ENCODE measurements around the gene SDK2.

DNA sequence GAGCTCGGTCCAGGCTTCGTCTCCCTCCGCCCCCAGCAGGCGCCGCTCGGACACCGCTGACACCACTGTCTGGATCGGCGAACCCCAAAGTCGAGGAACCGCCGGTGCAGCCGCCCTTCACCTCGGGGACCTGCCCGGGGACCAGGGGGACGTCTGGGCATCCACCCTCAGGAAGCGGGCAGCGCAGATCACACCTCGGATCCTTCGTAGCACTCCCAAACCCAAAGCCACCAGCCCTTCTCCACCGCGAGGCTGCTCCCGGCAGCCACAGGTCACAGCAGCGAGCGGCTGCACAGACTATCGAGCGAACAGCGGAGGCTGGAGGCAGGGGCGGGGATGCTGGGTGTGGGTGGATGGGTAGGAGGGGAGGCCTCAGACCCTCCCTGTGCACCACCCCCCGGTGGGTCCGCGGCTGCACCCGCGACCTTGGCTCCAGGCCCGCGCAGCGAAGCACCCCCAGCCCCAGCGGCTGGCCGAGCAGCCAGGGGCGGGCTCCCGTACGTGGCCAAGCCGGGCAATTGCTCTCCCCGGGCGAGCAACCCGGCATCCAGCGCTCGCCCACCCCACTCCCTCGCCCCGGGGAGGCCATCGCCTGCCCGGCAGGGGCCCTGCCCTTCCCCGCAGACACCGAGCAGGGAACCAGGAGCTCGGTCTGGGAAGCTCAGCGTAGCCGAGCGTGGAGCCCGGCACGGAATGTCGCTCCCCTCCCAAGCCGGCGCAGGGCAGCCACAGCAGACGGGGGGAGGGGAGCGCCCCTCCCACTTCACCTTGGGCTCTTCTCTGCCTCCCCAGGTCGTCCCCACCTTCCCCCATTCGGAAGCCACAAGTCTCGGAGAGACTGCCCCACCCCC lies 1.0 kb downstream of the SDK2 start:
- TF ChIP-seq, protein P1, sequence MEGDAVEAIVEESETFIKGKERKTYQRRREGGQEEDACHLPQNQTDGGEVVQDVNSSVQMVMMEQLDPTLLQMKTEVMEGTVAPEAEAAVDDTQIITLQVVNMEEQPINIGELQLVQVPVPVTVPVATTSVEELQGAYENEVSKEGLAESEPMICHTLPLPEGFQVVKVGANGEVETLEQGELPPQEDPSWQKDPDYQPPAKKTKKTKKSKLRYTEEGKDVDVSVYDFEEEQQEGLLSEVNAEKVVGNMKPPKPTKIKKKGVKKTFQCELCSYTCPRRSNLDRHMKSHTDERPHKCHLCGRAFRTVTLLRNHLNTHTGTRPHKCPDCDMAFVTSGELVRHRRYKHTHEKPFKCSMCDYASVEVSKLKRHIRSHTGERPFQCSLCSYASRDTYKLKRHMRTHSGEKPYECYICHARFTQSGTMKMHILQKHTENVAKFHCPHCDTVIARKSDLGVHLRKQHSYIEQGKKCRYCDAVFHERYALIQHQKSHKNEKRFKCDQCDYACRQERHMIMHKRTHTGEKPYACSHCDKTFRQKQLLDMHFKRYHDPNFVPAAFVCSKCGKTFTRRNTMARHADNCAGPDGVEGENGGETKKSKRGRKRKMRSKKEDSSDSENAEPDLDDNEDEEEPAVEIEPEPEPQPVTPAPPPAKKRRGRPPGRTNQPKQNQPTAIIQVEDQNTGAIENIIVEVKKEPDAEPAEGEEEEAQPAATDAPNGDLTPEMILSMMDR (conservative IDR thresholded peaks at IDR 0.05 in 1 of 2, IDR thresholded peaks at IDR 0.05 in 1 of 2; ENCODE audit: extremely low read depth in 1 of 2, insufficient read depth in 1 of 2, low read depth in 1 of 2, low read length in 2 of 2) = peak in 1 of 2 donors; percentile 39
- TF ChIP-seq EZH2 (IDR thresholded peaks at IDR 0.05; ENCODE audit: borderline replicate concordance, low read length) = no peak
